Vagina (tissue), 2 donors: ENCODE measurements around the gene TSPEAR. TPM values are rescaled to one million over a fixed set of nuclear protein-coding genes. Genes with fewer than 3 reads are reported as not detected.

Experiments
- DNase-seq, 2 donors: peaks; one replicate each; pipeline ENCODE4 v3.0.0-alpha.2; 2017; ENCODE audit errors: extremely low spot score in 2 of 2
- H3K27ac ChIP-seq: fragments of 200-600 bp; sonication (generic); one replicate; pipeline ENCODE4 v1.5.1; 2019
- H3K27me3 ChIP-seq: fragments of 200-600 bp; sonication (generic); one replicate; pipeline ENCODE4 v1.5.1; 2019
- H3K36me3 ChIP-seq, 2 donors: fragments of 200-600 bp; sonication (generic); one replicate each; pipeline ENCODE4 v1.5.1; 2017 to 2019
- H3K4me1 ChIP-seq: fragments of 200-600 bp; sonication (generic); one replicate; pipeline ENCODE4 v1.5.1; 2019
- H3K4me3 ChIP-seq, 2 donors: fragments of 200-600 bp; sonication (generic); 1 replicate in 1 of 2; 2 replicates in 1 of 2; pipeline ENCODE4 v1.5.1; 2016 to 2019
- H3K9me3 ChIP-seq: fragments of 200-600 bp; sonication (generic); one replicate; pipeline ENCODE4 v1.5.1; 2019
- CTCF ChIP-seq, 3 experiments: fragments of 450-650 bp in 2 of 3; fragments of 200-600 bp in 1 of 3; sonication (generic) in 1 of 3; IDR thresholded peaks; one replicate each; pipeline ENCODE4 v1.5.1; 2017 to 2019; ENCODE audit warnings: antibody characterized with exemption in 3 of 3, mild to moderate bottlenecking in 2 of 3, moderate library complexity in 2 of 3
- POLR2A ChIP-seq, 2 donors: fragments of 450-650 bp; IDR thresholded peaks; one replicate each; pipeline ENCODE4 v1.6.1; 2017; ENCODE audit warnings: antibody characterized with exemption in 2 of 2, mild to moderate bottlenecking in 2 of 2, moderate library complexity in 2 of 2
- POLR2AphosphoS5 ChIP-seq, 2 donors: sonication (generic); formaldehyde crosslinking; IDR thresholded peaks; one replicate each; pipeline ENCODE4 v1.9.0; 2017; ENCODE audit warnings: antibody characterized with exemption in 2 of 2, mild to moderate bottlenecking in 2 of 2, low read depth in 1 of 2; ENCODE audit not compliant: insufficient read depth in 1 of 2
- intact Hi-C: fragments of 100-400 bp; cut with DNase I; formaldehyde crosslinking; loops from one replicate; pipeline ENCODE4 v1.15.1; 2023
- total RNA-seq: library from RNA; depleted of rRNA; stranded (reverse); fragments of >200 nt; gene quantifications from one replicate; pipeline ENCODE4 v1.2.3, GENCODE V29; 2016

Gene TSPEAR
- total RNA-seq, 1 donor from 2014 or later, result not detected

DNA sequence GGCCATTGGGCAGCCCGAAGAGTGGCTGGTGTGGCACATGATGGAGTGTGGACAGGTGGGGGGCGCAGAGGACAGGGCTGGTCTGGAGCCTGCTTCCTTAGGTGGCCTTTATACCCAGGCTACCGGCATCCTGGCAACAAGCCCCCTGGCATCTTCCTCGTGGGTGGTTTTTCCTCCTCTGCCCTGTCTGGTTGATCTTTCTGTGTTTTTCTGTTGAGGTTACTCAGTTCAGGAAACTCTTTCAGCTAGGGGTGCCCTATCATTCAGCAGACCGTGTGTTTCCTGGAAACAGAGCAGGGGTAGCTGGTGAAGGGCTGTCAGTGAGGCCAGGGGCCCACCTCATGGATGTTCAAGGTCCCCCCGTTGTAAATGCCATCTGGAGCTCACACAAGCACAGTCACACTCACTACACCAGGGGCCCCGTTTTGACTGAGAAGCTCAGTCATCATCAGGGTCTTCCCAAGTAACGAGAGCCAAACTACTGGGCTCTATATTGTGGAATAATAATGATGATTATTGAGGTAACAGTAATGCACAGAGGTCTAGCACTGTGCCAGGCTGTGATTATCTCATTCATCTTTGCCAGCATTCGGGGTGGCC is 56.7 kb downstream of the TSPEAR start, which contains the start of gene KRTAP12-4:
Gene KRTAP12-4 (minus strand): TSS at position 84 of the 600 bp plus-strand sequence. CDS start 45 bp downstream, at position 39.
- intact Hi-C loops, result no loop called here
- Histone ChIP-seq H3K36me3 (no peaks in the 10 kb centered on the region), H3K27me3 (no peaks in the 10 kb centered on the region), H3K27ac (no peak within 1 kb of the TSS), H3K4me3 (no peak within 1 kb of the TSS), H3K9me3 (no peaks in the 10 kb centered on the region), H3K4me1 (no peaks in the 10 kb centered on the region)
- no peak for DNase-seq
- no peak for TF ChIP-seq CTCF (IDR thresholded peaks at IDR 0.05)
- no peak for TF ChIP-seq POLR2AphosphoS5 (IDR thresholded peaks at IDR 0.05; ENCODE audit: insufficient read depth in 1 of 2, low read depth in 1 of 2)
- no peak for TF ChIP-seq POLR2A (IDR thresholded peaks at IDR 0.05)

DNA sequence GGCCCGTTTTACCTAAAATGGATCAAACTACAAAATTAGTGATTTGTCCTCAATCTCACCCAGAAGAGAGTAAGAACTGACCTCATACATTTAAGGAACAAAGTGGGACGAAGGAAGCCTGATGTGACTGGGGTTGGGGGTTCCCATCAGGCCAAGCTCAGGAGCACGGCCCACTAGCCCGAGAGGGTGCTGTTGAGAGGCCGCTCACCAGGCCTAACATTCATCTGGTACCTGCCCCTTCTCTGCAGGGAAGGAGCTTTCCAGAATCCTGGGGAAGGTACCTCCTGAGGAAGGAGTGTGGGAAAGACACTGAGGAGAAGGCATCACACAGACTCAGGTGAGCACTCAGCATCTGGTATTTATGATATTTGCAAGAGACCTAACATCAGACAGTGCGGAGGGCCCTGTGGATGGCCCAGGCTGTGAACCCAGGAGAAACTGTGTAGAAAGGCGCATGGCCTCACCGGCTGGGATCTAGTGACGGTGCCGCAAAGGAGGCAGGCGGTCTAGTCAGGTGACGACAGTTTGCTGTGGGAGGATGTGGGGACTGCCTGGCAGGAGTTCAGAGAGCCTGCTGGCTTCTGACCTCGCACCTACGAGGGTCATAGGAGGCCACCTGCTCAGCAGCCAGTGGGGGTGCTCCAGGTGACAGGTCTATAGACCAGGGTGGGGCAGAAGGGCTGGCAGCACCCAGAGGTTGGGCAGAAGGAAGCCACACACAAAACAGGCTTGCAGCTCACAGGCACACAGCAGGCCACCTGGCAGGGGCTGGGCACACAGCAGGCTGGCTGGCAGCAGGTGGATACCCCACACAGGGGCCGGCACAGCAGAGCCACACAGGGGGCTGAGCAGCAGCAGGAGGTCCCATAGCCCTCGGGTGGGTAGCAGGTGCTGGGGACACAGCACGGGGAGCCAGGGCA is 57.5 kb downstream of the TSPEAR start:
- H3K27me3 ChIP-seq, result no peaks in the 10 kb centered on the region
- H3K36me3 ChIP-seq, result no peaks in the 10 kb centered on the region
- H3K27ac ChIP-seq, result no peak overlapping the region
- TF ChIP-seq POLR2A (IDR thresholded peaks at IDR 0.05) (no peak), CTCF (IDR thresholded peaks at IDR 0.05) (no peak), POLR2AphosphoS5 (IDR thresholded peaks at IDR 0.05; ENCODE audit: insufficient read depth in 1 of 2, low read depth in 1 of 2) (peak in 1 of 2 donors; percentile 45)
- no peak overlapping the region for H3K4me3 ChIP-seq
- H3K9me3 ChIP-seq, result no peaks in the 10 kb centered on the region
- H3K4me1 ChIP-seq, result no peaks in the 10 kb centered on the region
- intact Hi-C loops, result no loop called here
- DNase-seq, result no peak

- TF ChIP-seq POLR2AphosphoS5 (IDR thresholded peaks at IDR 0.05; ENCODE audit: insufficient read depth in 1 of 2, low read depth in 1 of 2) (no peak), POLR2A (IDR thresholded peaks at IDR 0.05) (no peak), CTCF (IDR thresholded peaks at IDR 0.05) (no peak)
- no peak for DNase-seq
- Histone ChIP-seq H3K4me1 (no peaks in the 10 kb centered on the region), H3K27ac (no peak overlapping the region), H3K27me3 (no peaks in the 10 kb centered on the region), H3K4me3 (no peak overlapping the region), H3K36me3 (no peaks in the 10 kb centered on the region), H3K9me3 (no peaks in the 10 kb centered on the region)
- intact Hi-C loops, result no loop called here
Measured at GRCh38 chr21:44653123-44653522, 58.2 kb downstream of the TSPEAR start.

GRCh38 chr21:44650973-44651675 is 60.2 kb downstream of the TSPEAR start:
- H3K27me3 ChIP-seq, result no peaks in the 10 kb centered on the region
- DNase-seq, result no peak
- H3K9me3 ChIP-seq, result no peaks in the 10 kb centered on the region
- H3K36me3 ChIP-seq, result no peaks in the 10 kb centered on the region
- intact Hi-C loops, result no loop called here
- H3K27ac ChIP-seq, result no peak overlapping the region
- H3K4me1 ChIP-seq, result no peaks in the 10 kb centered on the region
- no peak for TF ChIP-seq POLR2A (IDR thresholded peaks at IDR 0.05)
- TF ChIP-seq CTCF (IDR thresholded peaks at IDR 0.05), result no peak
- TF ChIP-seq POLR2AphosphoS5 (IDR thresholded peaks at IDR 0.05; ENCODE audit: insufficient read depth in 1 of 2, low read depth in 1 of 2), result no peak
- no peak overlapping the region for H3K4me3 ChIP-seq
